Calu3 (cell line): Measurements from ENCODE around the gene OR3A1. TPM values are rescaled to one million over a fixed set of nuclear protein-coding genes. Genes with fewer than 3 reads are reported as not detected.
"Not testable (repeated sequence)": the region's sequence is repeated elsewhere in the genome, so short reads cannot be mapped to it uniquely, and the experiment has no call there.

Experiments
- Bru-seq: library from RNA; stranded (reverse); fragments of 400-500 nt; gene quantifications from one replicate; lab custom pipeline; 2021; lab: Mats Ljungman, UMichigan
- BruChase-seq, 2 experiments: library from RNA; stranded (reverse); fragments of 400-500 nt; gene quantifications; one replicate each; lab custom pipeline; 2021; lab: Mats Ljungman, UMichigan
- BruUV-seq: library from RNA; stranded (reverse); fragments of 400-500 nt; replicated peaks from 2 replicates; lab custom pipeline; 2021; lab: Mats Ljungman, UMichigan
- CTCF ChIA-PET: fragments of 300-600 bp; sonication (Branson Sonifier 250); formaldehyde crosslinking; loops from one replicate; lab custom pipeline; 2022; ENCODE audit warnings: antibody characterized with exemption; lab: Charles Lee
- DNase-seq: peaks from one replicate; pipeline ENCODE4 v3.0.0; 2022
- H3K27ac Mint-ChIP-seq: one replicate; pipeline ENCODE4 v1.8.0; 2022; ENCODE audit warnings: mixed read lengths; ENCODE audit not compliant: unreplicated experiment
- H3K27me3 Mint-ChIP-seq: one replicate; pipeline ENCODE4 v1.8.0; 2022; ENCODE audit warnings: mixed read lengths; ENCODE audit not compliant: unreplicated experiment
- H3K36me3 Mint-ChIP-seq: one replicate; pipeline ENCODE4 v1.8.0; 2022; ENCODE audit warnings: mild to moderate bottlenecking, moderate library complexity, mixed read lengths; ENCODE audit not compliant: insufficient read depth, unreplicated experiment
- H3K4me1 Mint-ChIP-seq: one replicate; pipeline ENCODE4 v1.8.0; 2022; ENCODE audit warnings: mild to moderate bottlenecking, low read depth, mixed read lengths; ENCODE audit not compliant: unreplicated experiment
- H3K4me3 Mint-ChIP-seq: one replicate; pipeline ENCODE4 v1.8.0; 2022; ENCODE audit warnings: mild to moderate bottlenecking, low read depth, moderate library complexity, mixed read lengths; ENCODE audit not compliant: unreplicated experiment
- H3K9me3 Mint-ChIP-seq: one replicate; pipeline ENCODE4 v1.8.0; 2022; ENCODE audit warnings: low read depth, mixed read lengths; ENCODE audit not compliant: unreplicated experiment
- intact Hi-C: fragments of 100-400 bp; cut with micrococcal nuclease; formaldehyde crosslinking; loops from one replicate; pipeline ENCODE4 v1.10.0; 2022; ENCODE audit not compliant: unreplicated experiment
- long read RNA-seq: library from polyadenylated mRNA; stranded (forward); transcript quantifications from one replicate; pipeline ENCODE4 v2.0.0, GENCODE V29; 2022
- total RNA-seq: library from RNA; stranded (reverse); gene quantifications from 2 replicates; pipeline ENCODE4 v1.2.3, GENCODE V29; 2022
- TF ChIP-seq, protein P1 (sequence below): fragments of 200-600 bp; IDR thresholded peaks from one replicate; pipeline ENCODE4 v1.8.0; 2022; ENCODE audit warnings: antibody characterized with exemption; ENCODE audit not compliant: unreplicated experiment

OR3A1 gene, protein sequence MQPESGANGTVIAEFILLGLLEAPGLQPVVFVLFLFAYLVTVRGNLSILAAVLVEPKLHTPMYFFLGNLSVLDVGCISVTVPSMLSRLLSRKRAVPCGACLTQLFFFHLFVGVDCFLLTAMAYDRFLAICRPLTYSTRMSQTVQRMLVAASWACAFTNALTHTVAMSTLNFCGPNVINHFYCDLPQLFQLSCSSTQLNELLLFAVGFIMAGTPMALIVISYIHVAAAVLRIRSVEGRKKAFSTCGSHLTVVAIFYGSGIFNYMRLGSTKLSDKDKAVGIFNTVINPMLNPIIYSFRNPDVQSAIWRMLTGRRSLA
- total RNA-seq = not detected in 2 replicates
- not detected for Bru-seq, nascent RNA
- not detected for BruChase-seq, experiment 1, labeled RNA remaining after a 6-hour chase
- not detected for BruChase-seq, experiment 2, labeled RNA remaining after a 2-hour chase
- long read RNA-seq = 0 reads

DNA sequence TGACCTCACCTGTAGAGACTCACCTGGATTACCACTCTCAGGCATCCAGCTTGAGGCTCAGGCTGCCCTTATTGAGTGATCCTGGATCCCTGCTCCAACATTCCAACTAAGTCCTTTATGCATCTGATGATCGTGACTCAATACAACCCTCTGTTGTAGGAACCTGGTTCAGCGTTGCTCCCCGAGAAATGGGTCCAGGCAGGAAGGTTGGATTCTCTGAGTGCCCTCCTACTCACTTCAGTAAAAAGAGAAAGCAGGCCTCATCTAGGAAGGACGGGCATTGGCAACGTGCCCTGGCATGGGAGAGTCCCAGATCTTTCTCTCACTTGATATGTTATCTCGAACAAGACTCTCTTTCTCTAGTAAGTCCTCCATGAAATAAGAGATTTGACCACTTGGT is at the start of gene OR3A1:
Gene OR3A1, minus strand, starts transcription at position 101 of the 400 bp plus-strand sequence. CDS start 5,778 bp downstream, outside the sequence.
- Mint-ChIP-seq H3K27ac (no peak within 1 kb of the TSS), H3K4me1 (no peaks in the 10 kb centered on the region), H3K4me3 (no peak within 1 kb of the TSS), H3K36me3 (no peaks in the 10 kb centered on the region), H3K9me3 (no peaks in the 10 kb centered on the region), H3K27me3 (peaks cover 46% of the 10 kb centered on the region)
- no TSS peak for BruUV-seq
- DNase-seq = no peak
- intact Hi-C loops = no loop called here
- CTCF ChIA-PET = no interaction called here
- TF ChIP-seq, protein P1, sequence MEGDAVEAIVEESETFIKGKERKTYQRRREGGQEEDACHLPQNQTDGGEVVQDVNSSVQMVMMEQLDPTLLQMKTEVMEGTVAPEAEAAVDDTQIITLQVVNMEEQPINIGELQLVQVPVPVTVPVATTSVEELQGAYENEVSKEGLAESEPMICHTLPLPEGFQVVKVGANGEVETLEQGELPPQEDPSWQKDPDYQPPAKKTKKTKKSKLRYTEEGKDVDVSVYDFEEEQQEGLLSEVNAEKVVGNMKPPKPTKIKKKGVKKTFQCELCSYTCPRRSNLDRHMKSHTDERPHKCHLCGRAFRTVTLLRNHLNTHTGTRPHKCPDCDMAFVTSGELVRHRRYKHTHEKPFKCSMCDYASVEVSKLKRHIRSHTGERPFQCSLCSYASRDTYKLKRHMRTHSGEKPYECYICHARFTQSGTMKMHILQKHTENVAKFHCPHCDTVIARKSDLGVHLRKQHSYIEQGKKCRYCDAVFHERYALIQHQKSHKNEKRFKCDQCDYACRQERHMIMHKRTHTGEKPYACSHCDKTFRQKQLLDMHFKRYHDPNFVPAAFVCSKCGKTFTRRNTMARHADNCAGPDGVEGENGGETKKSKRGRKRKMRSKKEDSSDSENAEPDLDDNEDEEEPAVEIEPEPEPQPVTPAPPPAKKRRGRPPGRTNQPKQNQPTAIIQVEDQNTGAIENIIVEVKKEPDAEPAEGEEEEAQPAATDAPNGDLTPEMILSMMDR = no peak

DNA sequence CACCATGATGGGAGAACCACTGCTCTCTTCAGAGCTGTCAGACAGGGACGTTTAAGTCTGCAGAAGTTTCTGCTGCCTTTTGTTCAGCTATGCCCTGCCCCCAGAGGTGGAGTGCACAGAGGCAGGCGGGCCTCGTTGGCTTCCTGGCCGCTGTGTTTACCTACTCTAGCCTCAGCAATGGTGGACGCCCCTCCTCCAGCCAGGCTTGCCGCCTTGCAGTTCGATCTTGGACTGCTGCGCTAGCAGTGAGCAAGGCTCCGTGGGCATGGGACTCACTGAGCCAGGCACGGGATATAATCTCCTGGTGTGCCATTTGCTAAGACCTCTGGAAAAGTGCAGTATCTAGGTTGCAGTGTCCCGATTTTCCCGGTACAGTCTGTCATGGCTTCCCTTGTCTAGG is 44.6 kb upstream of the OR3A1 start:
- DNase-seq, H3K9me3 Mint-ChIP-seq, H3K4me3 Mint-ChIP-seq, BruUV-seq, intact Hi-C loops, H3K27ac Mint-ChIP-seq, H3K36me3 Mint-ChIP-seq, H3K4me1 Mint-ChIP-seq, CTCF ChIA-PET: not testable (repeated sequence)
- H3K27me3 Mint-ChIP-seq = peaks cover 54% of the 10 kb centered on the region

DNA sequence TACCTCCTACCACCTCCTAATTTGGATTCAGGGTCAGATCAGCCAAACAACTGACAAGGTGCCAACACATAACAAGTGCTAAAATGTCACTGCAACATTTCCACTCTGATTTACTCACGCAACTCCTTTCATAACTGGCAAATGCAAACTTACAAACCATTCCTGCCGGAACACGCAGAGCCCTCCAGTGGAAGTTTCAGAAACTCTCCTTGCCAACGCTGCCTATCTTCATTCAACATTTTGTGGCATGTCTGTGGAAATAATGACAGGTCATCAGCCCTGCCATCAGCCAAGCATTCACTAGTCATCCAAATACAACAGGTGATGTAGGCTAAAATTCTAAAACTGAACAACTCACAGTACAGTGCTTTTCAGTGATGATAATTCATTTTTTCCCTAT is 37.7 kb upstream of the OR3A1 start:
- Mint-ChIP-seq H3K36me3 (no peaks in the 10 kb centered on the region), H3K27ac (no peak overlapping the region), H3K27me3 (peaks cover 47% of the 10 kb centered on the region), H3K9me3 (no peaks in the 10 kb centered on the region), H3K4me3 (no peak overlapping the region), H3K4me1 (no peaks in the 10 kb centered on the region)
- intact Hi-C loops = loop anchor here (10.0 kb wide), 1 partner anchor 291 kb away; no protein-coding TSS in a partner anchor
- no TSS peak for BruUV-seq
- DNase-seq = peak; percentile 2
- CTCF ChIA-PET = no interaction called here
- TF ChIP-seq, protein P1 = no peak

DNA sequence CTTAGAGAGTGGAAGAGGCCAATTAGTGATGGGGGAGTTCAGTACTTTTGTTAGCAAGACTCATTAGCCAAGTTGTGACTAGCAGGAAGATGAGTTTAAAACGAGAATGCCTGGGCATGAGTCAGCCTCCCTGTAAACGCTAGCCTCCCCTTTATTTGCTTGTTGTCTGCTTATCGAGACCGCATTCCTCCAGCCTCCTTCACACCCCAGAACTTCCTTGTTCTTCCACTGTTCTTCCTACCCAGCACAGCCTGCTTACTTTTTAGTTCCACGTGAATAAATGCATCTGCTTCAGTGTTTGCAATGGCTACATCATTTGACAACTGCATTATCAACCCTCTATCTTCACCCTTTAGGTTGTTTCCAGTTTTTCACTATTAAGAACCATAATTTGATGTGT is 20.2 kb upstream of the OR3A1 start:
- Mint-ChIP-seq H3K9me3 (no peaks in the 10 kb centered on the region), H3K4me1 (peaks cover 12% of the 10 kb centered on the region), H3K27me3 (peaks cover 42% of the 10 kb centered on the region), H3K4me3 (no peak overlapping the region), H3K36me3 (no peaks in the 10 kb centered on the region), H3K27ac (no peak overlapping the region)
- CTCF ChIA-PET = no interaction called here
- DNase-seq = peak; percentile 25
- BruUV-seq = no TSS peak
- intact Hi-C loops = no loop called here
- TF ChIP-seq, protein P1 = no peak

DNA sequence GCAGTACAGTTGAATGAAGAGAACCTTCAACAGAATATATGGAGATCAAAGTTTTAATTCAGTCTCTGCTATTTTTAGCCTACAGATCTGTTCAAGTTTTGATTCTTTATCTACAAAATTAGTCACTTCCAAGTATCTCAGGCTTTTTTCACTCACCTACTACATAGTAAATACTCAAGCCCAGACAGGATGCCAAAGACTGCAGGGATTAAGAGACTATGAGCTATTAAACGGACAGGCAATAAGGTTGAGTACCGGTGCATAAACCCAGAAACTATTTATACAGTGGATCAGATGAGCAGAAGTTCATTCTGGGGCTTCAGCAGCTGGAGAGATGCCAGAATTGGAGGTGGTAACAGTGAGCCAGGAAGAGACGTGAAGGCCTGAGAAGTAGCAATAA is 18.7 kb upstream of the OR3A1 start:
- Mint-ChIP-seq H3K27ac (no peak overlapping the region), H3K36me3 (no peaks in the 10 kb centered on the region), H3K9me3 (no peaks in the 10 kb centered on the region), H3K27me3 (peaks cover 42% of the 10 kb centered on the region), H3K4me3 (no peak overlapping the region), H3K4me1 (peaks cover 12% of the 10 kb centered on the region)
- CTCF ChIA-PET = interaction anchor here (0.6 kb wide), 1 partner anchor 35 kb away, joined by 3 read pairs; no protein-coding TSS in a partner anchor
- TF ChIP-seq, protein P1 = no peak
- DNase-seq = no peak
- intact Hi-C loops = no loop called here
- no TSS peak for BruUV-seq
